Measurements from ENCODE around the gene PRPF31.

DNA sequence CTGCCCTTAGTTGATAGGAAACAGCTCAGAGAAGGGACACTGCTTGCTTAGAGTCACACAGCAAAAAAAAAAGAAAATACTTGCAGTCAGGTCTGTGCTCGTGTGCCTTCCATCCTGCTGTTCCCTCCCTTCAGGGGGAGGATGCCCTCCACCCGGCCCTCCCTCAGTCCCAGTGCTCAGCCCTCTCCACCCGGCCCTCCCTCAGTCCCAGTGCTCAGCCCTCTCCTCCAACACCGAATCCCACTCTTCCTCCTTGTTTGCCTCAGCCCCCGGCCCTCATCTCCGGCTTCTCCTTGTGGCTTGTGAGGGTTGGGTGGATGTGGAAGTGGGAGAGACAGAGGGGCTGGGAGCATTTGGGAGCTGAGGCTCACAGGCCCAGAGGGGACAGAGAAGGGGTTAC lies 5.9 kb upstream of the PRPF31 start:
- no peak for TF ChIP-seq POLR2A (IDR thresholded peaks at IDR 0.05)
- TF ChIP-seq, protein P1, sequence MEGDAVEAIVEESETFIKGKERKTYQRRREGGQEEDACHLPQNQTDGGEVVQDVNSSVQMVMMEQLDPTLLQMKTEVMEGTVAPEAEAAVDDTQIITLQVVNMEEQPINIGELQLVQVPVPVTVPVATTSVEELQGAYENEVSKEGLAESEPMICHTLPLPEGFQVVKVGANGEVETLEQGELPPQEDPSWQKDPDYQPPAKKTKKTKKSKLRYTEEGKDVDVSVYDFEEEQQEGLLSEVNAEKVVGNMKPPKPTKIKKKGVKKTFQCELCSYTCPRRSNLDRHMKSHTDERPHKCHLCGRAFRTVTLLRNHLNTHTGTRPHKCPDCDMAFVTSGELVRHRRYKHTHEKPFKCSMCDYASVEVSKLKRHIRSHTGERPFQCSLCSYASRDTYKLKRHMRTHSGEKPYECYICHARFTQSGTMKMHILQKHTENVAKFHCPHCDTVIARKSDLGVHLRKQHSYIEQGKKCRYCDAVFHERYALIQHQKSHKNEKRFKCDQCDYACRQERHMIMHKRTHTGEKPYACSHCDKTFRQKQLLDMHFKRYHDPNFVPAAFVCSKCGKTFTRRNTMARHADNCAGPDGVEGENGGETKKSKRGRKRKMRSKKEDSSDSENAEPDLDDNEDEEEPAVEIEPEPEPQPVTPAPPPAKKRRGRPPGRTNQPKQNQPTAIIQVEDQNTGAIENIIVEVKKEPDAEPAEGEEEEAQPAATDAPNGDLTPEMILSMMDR (IDR thresholded peaks at IDR 0.05): no peak
